GM11168 (cell line): ENCODE results near the gene IFNA2.
"Not testable (repeated sequence)": the region's sequence is repeated elsewhere in the genome, so short reads cannot be mapped to it uniquely, and the experiment has no call there.

Experiments
- in situ Hi-C: fragments of 300-500 bp; cut with MboI; formaldehyde crosslinking; loops from one replicate; pipeline ENCODE4 v1.12.0; 2022; ENCODE audit warnings: low sequenced_read_pairs; ENCODE audit not compliant: unreplicated experiment

The IFNA2 gene

DNA sequence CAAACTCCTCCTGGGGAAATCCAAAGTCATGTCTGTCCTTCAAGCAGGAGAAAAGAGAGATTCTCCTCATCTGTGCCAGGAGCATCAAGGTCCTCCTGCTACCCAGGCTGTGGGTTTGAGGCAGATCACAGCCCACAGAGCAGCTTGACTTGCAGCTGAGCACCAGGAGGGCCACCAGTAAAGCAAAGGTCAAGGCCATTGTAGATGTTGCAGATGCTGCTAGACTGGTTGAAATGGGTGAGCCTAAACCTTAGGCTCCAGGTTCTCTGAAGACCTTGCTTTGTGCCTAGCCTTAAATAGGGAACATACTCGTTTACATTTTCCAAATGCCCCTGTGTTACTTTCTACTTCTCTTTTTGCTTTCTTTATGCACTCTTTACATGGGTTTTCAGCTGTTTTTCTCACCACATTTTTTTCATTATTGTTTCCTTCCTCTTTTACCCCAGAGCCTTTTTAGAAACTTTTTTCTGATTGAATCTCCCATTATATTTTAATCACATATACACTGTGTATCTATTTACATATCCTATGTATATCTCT is at the start of gene IFNA2:
TSS of gene IFNA2 (minus strand) at position 268 of the 540 bp plus-strand sequence. CDS start at position 199, 69 bp downstream.
- in situ Hi-C loops, result no loop called here

GRCh38 chr9:21435015-21435383 is 49.8 kb upstream of the IFNA2 start:
- in situ Hi-C loops, result not testable (repeated sequence)

GRCh38 chr9:21434202-21435014 is 49.2 kb upstream of the IFNA2 start:
- in situ Hi-C loops, result no loop called here

GRCh38 chr9:21432672-21433425 is 47.7 kb upstream of the IFNA2 start:
- in situ Hi-C loops, result no loop called here

DNA sequence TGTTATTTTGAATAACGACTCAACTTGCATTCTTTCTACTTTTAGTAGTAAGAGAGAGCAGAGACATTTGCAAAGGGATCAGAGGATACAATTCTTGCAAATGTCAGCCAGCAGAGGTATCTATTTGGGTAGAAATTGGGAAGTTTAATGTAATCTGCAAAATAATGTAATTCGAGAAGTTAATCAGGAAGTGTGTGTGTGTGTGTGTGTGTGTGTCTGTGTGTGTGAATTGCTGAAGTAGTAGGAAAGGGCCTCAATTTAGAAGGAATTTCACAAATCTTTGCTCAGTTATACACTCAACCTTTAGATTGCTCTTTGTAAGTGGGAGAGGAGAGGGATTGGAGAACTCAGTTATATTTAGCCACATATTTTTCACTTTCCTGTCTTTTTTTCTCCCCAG is 44.0 kb upstream of the IFNA2 start:
- in situ Hi-C loops, result no loop called here

DNA sequence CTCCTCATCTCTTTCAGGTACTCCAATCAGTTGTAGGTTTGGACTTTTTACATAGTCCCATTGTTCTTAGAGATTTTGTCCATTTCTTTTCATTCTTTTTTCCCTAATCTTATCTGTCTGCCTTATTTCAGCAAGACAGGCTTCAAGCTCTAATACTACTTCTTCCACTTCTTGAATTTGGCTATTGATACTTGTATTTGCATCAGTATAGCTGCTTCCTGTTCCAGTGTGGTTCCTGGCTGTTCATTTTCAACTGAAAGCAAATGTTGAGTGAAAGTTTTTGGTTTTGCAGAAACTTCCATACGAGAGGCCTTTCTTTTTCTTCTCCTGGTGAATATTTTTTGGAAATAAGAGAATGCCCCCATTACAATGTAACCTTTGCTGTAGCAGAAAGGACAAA is 43.0 kb upstream of the IFNA2 start:
- in situ Hi-C loops, result no loop called here

DNA sequence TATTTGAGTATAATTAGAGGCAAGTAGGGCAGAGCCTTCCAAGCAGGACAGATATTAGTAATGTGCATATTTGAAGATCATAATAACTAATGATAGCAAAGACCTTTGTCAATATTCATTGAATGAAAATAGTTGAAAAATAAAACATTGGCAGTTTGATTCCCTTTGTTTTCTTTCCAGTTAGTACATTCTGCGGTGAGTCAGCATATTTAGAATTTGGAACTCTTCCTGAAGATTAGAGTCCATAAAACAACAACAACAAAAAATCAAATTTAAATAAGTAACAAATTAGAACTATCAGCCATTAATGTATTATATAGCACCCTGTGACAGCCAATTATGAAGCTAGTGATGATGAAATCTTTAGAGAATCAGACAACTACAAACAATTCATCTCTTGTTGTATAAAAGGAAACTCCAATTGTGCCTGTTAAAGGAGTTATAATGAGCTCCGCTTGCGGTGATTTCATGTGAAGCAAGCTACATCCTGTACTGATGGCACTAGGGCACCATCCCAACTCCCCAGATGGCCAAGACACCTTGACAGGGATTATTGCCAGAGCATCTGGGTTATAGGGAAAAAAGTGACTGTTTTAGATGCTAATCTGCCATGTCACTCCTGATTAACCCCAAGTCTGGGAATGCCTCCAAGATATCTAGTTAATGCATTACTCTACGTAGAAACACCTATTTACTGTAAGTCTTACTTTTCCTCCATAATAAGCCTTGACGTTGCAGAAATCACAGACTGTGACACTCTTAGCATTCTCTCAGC is 30.5 kb upstream of the IFNA2 start:
- in situ Hi-C loops, result no loop called here

DNA sequence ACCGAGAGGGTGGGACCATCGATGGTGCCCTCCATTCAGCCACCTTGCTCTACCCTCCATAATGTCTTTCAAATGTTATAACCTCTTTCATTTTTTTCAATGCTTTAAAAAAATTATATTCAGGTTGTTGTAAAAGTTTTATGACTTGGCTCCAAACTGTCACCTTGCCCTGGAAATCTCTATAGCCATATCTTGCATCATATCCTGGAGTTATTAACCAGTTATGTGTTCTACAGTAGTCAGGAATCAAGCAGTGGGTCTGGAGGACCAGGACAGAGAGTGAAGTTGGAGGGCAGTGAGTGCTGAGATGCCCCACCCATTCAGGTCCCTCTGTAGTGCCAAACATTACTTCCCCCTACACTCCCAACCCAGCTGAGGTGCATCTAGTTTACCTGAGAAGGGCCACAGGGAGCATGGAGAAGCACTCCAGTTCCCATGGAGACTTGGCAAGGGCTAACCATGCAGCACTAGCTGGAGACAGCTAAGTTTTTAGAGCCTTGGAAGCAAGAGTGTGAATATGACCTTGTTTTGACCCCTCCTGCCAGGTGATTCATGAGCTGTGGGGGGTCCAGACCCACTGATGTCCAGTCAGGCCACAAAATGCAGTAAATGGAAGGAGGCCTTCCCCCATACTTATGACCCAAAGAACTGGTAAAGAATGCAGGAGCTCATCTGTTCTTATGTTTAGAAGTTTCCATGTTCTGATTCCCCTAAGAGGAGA is 29.2 kb upstream of the IFNA2 start:
- in situ Hi-C loops, result no loop called here

GRCh38 chr9:21413624-21414023 is 28.4 kb upstream of the IFNA2 start:
- in situ Hi-C loops, result no loop called here

- in situ Hi-C loops, result no loop called here
Measured at GRCh38 chr9:21413151-21413550, 28.0 kb upstream of the IFNA2 start.

DNA sequence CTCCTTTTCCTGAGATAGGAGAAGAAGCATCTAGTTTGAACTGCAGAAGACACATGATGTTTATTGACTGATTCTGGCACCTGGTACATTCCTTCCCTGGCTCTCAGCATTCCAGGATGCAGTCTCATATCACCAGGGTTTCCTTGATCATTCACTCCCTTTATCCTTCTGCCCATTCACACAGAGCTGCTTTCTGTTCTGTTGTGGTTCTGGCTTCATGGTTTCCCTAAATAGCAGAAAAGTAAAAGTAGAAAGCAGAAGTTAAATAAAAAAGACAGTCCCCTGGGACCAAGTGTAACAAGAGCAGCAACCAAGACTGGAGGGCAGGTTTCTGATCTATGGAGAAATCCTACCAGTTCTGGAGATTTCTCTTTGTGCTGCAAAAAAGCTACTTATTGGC is 26.9 kb upstream of the IFNA2 start:
- in situ Hi-C loops, result no loop called here

- in situ Hi-C loops, result no loop called here
Measured at GRCh38 chr9:21408817-21409216, 23.6 kb upstream of the IFNA2 start, which contains the start of gene IFNA8. Gene IFNA8, plus strand, starts transcription at chr9:21409117. Its CDS starts 60 bp downstream, at chr9:21409177.

DNA sequence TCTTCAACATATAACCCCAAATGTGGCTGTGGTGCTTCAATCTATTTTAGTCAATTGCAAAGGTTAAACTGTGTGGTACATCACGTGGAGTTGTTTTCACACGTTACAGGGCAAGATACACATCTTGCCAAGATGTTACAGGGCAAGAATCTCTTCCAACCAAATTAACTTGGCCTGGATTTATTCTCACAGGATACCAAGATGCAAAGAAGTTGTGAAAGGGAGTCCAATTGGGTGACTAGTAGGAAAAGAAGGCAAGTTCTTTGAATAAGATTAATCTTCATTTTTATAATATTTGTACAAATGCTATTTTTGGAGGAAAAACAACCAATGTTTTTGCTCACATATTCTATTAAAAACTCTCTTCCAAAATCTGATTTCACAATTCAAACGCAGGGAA is 18.9 kb upstream of the IFNA2 start:
- in situ Hi-C loops, result no loop called here

- in situ Hi-C loops, result no loop called here
Measured at GRCh38 chr9:21402386-21403251, 17.4 kb upstream of the IFNA2 start.

DNA sequence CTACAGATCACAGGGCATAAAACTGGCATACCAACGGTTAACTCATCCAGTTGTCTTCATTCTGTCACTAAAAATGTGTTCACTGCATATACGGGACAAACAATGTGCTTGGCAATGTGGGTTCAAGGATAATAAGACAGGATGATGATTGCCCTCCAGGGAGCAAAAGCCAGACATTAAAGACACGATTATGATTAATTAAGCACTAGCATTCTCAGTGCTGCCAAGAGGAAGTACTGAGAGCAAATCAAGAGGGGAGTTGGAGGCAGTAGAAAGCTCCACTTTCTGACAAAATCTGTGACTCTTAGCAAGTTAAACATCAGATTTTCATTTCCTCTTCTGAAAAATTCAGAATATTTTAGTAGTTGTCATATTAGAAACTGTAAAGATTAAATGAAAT is 14.8 kb upstream of the IFNA2 start:
- in situ Hi-C loops, result loop anchor here (5.0 kb wide), 1 partner anchor 73 kb away; no protein-coding TSS in a partner anchor

GRCh38 chr9:21398955-21399489 is 13.8 kb upstream of the IFNA2 start:
- in situ Hi-C loops, result loop anchor here (5.0 kb wide), 1 partner anchor 72 kb away; no protein-coding TSS in a partner anchor

GRCh38 chr9:21395778-21396717 is 10.8 kb upstream of the IFNA2 start:
- in situ Hi-C loops, result loop anchor here (5.0 kb wide), 1 partner anchor 69 kb away; no protein-coding TSS in a partner anchor
